HepG2 (cell line): ENCODE results near the gene HIPK2. TPM values are rescaled to one million over a fixed set of nuclear protein-coding genes. Genes with fewer than 3 reads are reported as not detected.

ENCODE experiments used
- ATAC-seq: fragments of 200-7000 bp; cut with Tn5 transposase; 3 replicates; pipeline ENCODE4 v1.9.1; 2020; ENCODE audit warnings: mild to moderate bottlenecking, moderate library complexity
- BruUV-seq: library from RNA; stranded (reverse); fragments of 400-500 nt; replicated peaks from 2 replicates; lab custom pipeline; 2021; lab: Mats Ljungman, UMichigan
- CTCF ChIA-PET: fragments of 300-600 bp; formaldehyde crosslinking; extraction: SDS; loops from one replicate; lab custom pipeline; 2021; ENCODE audit warnings: low total read pairs, inconsistent platforms, low intra/inter-chr PET ratio; lab: Yijun Ruan, JAX
- POLR2A ChIA-PET: fragments of 350-600 bp; sonication (Branson Sonifier 250); formaldehyde crosslinking; loops from one replicate; lab custom pipeline; 2020; ENCODE audit warnings: antibody characterized with exemption, inconsistent platforms; lab: Yijun Ruan, JAX
- DNase-seq: peaks from one replicate; pipeline ENCODE4 v3.0.0-alpha.2; 2015; ENCODE audit warnings: low spot score
- FAIRE-seq: peaks from 3 replicates; lab custom pipeline; 2011; peaks lifted over from hg19 to GRCh38; lab: Jason Lieb, UNC
- H2AFZ ChIP-seq: one replicate; pipeline ENCODE4 v1.6.1; 2011; ENCODE audit warnings: low read length, inconsistent platforms
- H3K27ac ChIP-seq: fragments of 300-600 bp; 3 replicates; pipeline ENCODE4 v1.8.0; 2011; ENCODE audit warnings: mixed run types, mild to moderate bottlenecking, mixed read lengths, low read length, inconsistent platforms; ENCODE audit not compliant: insufficient read depth; ENCODE audit errors: extremely low read length
- H3K27me3 ChIP-seq, 2 experiments: fragments of 200-600 bp in 1 of 2; 2 replicates in 1 of 2; 3 replicates in 1 of 2; pipeline versions ENCODE4 v1.6.0 to v1.8.0; 2011; ENCODE audit warnings: low read length in 2 of 2, mild to moderate bottlenecking in 2 of 2, moderate library complexity in 2 of 2, inconsistent platforms in 1 of 2; ENCODE audit not compliant: insufficient read depth in 2 of 2, control insufficient read depth in 1 of 2
- H3K36me3 ChIP-seq, 2 experiments: fragments of 200-600 bp in 1 of 2; replicated peaks in 1 of 2; 2 replicates in 1 of 2; 3 replicates in 1 of 2; pipeline versions ENCODE4 v1.5.1 to v1.8.0; 2011; ENCODE audit warnings: low read length in 2 of 2, inconsistent platforms in 1 of 2; ENCODE audit not compliant: insufficient read depth in 2 of 2, control insufficient read depth in 1 of 2
- H3K4me1 ChIP-seq: 2 replicates; pipeline ENCODE4 v1.5.1; 2012; ENCODE audit warnings: low read length, inconsistent platforms; ENCODE audit not compliant: insufficient read depth
- H3K4me2 ChIP-seq: 2 replicates; pipeline ENCODE4 v1.6.0; 2011; ENCODE audit warnings: low read depth, low read length, inconsistent platforms
- H3K4me3 ChIP-seq, 3 experiments: fragments of 200-600 bp in 1 of 3; sonication (generic), shearing (Covaris generic) in 1 of 3; replicated peaks in 1 of 3; 2 replicates each; pipeline ENCODE4 v1.5.1; 2011 to 2016; ENCODE audit warnings: low read length in 3 of 3, inconsistent platforms in 2 of 3, low read depth in 2 of 3, mild to moderate bottlenecking in 2 of 3, control low read depth in 1 of 3, mixed read lengths in 1 of 3; ENCODE audit not compliant: insufficient read depth in 1 of 3
- H3K79me2 ChIP-seq: one replicate; pipeline ENCODE4 v1.6.1; 2011; ENCODE audit warnings: low read length, inconsistent platforms; ENCODE audit not compliant: insufficient read depth
- H3K9ac ChIP-seq: 2 replicates; pipeline ENCODE4 v1.6.0; 2011; ENCODE audit warnings: mild to moderate bottlenecking, low read depth, low read length, inconsistent platforms; ENCODE audit not compliant: insufficient read depth
- H3K9me3 ChIP-seq: 2 replicates; pipeline ENCODE4 v1.5.1; 2012; ENCODE audit warnings: mild to moderate bottlenecking, low read length
- H4K20me1 ChIP-seq: 2 replicates; pipeline ENCODE4 v1.6.0; 2011; ENCODE audit warnings: inconsistent platforms, mild to moderate bottlenecking, low read length, moderate library complexity; ENCODE audit not compliant: insufficient read depth
- ARNT ChIP-seq: fragments of 450-650 bp; IDR thresholded peaks from 2 replicates; pipeline ENCODE4 v1.6.1; 2017
- ZNF260 ChIP-seq: sonication (generic); formaldehyde crosslinking; IDR thresholded peaks from 2 replicates; pipeline ENCODE4 v1.4.0; 2020; ENCODE audit warnings: missing genetic modification reagents, low read depth, mild to moderate bottlenecking, borderline replicate concordance
- WGBS: methylation state at CpG from one replicate; pipeline ENCODE4 v1.1.6; 2017; ENCODE audit warnings: low lambda C conversion rate; 5-methylcytosine and 5-hydroxymethylcytosine counted together
- in situ Hi-C: cut with HindIII; loops from 2 replicates; pipeline ENCODE4 v1.10.0; 2017; ENCODE audit warnings: low pct_unique_long_range_greater_than_20kb; ENCODE audit not compliant: extremely low pct_ligation_motif_present
- intact Hi-C: fragments of 100-400 bp; cut with micrococcal nuclease; formaldehyde crosslinking; loops from one replicate; pipeline ENCODE4 v1.10.0; 2022; ENCODE audit not compliant: unreplicated experiment
- polyA plus RNA-seq, 8 experiments: library from polyadenylated mRNA; depleted of rRNA in 3 of 8; stranded (reverse) in 7 of 8; unstranded in 1 of 8; fragments of >200 nt; fragmentation: Illumina TruSeq in 4 of 8; extraction: Trizol in 4 of 8; gene quantifications; 2 replicates each; pipeline versions ENCODE4 v1.2.1 to v1.2.3, GENCODE V29; 2011 to 2016; ENCODE audit warnings: low read depth in 4 of 8, missing spikeins in 1 of 8, mixed read lengths in 1 of 8; ENCODE audit not compliant: insufficient read depth in 1 of 8
- total RNA-seq, 5 experiments: library from RNA; depleted of rRNA; stranded (reverse); fragments of >200 nt; fragmentation: Illumina TruSeq; extraction: Trizol; gene quantifications; 2 replicates each; pipeline ENCODE4 v1.2.3, GENCODE V29; 2016; ENCODE audit warnings: low read depth in 1 of 5
- TF ChIP-seq, protein P1 (sequence below): sonication (generic); formaldehyde crosslinking; IDR thresholded peaks from 2 replicates; pipeline ENCODE4 v1.4.0; 2020; ENCODE audit warnings: mild to moderate bottlenecking, missing genetic modification reagents, borderline replicate concordance

HIPK2 gene
- total and polyA plus RNA-seq, 2 of the 13 experiments (the other 11 are each of a cell fraction or from before 2014, with no cell fraction given): 14.4 to 20.2 TPM

DNA sequence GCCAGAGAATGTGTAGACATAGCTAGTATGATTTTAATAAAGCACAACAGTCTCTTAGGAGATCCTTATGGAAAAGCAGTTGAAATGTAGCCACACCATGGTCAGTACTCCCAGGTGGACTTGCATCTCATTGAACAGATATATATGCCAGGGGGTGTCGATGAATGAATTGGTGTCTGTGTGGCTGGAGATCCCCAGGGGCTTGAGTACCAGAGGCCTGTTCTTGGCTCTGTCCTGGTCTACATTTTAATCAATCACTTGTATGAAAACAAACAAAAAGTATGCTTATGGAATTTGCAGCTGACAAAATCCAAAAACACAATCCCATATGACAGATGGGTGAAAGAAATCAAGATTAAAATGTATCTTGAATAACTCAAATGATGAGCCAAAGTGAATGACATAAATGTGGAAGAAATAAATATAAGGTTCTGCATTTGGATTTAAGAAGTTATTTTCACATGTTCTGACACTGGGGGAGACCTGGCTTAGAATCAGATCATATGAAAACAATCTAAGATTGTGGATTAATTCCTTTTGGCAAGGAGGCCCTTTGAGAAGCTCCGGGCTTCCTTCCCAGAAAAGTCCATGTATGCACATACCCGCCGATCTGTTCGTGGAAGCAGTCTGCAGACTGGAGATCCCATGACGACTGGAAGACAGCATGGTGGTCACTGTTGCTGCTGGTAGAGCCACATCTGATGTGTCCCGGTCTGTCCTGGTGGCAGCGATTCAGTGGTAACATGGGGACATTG is 238.7 kb downstream of the HIPK2 start (continued):
- TF ChIP-seq, protein P1, sequence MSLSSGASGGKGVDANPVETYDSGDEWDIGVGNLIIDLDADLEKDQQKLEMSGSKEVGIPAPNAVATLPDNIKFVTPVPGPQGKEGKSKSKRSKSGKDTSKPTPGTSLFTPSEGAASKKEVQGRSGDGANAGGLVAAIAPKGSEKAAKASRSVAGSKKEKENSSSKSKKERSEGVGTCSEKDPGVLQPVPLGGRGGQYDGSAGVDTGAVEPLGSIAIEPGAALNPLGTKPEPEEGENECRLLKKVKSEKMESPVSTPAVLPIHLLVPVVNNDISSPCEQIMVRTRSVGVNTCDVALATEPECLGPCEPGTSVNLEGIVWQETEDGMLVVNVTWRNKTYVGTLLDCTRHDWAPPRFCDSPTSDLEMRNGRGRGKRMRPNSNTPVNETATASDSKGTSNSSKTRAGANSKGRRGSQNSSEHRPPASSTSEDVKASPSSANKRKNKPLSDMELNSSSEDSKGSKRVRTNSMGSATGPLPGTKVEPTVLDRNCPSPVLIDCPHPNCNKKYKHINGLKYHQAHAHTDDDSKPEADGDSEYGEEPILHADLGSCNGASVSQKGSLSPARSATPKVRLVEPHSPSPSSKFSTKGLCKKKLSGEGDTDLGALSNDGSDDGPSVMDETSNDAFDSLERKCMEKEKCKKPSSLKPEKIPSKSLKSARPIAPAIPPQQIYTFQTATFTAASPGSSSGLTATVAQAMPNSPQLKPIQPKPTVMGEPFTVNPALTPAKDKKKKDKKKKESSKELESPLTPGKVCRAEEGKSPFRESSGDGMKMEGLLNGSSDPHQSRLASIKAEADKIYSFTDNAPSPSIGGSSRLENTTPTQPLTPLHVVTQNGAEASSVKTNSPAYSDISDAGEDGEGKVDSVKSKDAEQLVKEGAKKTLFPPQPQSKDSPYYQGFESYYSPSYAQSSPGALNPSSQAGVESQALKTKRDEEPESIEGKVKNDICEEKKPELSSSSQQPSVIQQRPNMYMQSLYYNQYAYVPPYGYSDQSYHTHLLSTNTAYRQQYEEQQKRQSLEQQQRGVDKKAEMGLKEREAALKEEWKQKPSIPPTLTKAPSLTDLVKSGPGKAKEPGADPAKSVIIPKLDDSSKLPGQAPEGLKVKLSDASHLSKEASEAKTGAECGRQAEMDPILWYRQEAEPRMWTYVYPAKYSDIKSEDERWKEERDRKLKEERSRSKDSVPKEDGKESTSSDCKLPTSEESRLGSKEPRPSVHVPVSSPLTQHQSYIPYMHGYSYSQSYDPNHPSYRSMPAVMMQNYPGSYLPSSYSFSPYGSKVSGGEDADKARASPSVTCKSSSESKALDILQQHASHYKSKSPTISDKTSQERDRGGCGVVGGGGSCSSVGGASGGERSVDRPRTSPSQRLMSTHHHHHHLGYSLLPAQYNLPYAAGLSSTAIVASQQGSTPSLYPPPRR: no peak

DNA sequence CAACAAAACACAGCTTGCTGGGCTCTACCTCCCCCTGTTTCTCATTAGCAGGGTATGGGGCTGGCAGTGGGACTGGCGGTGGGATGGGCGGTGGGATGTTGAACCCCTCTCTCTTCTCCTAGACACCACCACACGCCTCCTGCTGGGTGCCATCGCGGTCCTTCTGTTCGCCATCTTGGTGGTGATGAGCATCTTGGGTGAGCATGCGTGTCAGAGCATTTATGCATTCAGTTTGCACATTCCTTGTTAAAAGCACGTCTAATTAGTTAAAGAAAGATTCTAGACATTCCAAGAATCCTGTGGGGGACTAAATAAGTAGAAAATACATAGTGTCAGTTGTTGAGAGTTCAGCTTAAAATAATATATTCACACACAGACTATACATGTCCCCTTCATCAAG is 241.6 kb downstream of the HIPK2 start:
- Histone ChIP-seq H3K9ac (no peak overlapping the region), H3K4me1 (no peaks in the 10 kb centered on the region), H3K27ac (no peak overlapping the region), H3K36me3 (no peaks in the 10 kb centered on the region), H4K20me1 (no peaks in the 10 kb centered on the region), H3K4me3 (no peak overlapping the region), H3K4me2 (no peak overlapping the region), H3K9me3 (no peaks in the 10 kb centered on the region), H3K27me3 (peaks cover 4 to 61% of the 10 kb centered on the region in 2 experiments; a peak in 3 of 5 replicates), H2AFZ (no peak overlapping the region), H3K79me2 (no peaks in the 10 kb centered on the region)
- intact Hi-C loops (no loop called here), in situ Hi-C loops (no loop called here)
- no TSS peak for BruUV-seq
- DNase-seq (no peak), ATAC-seq (no peak), FAIRE-seq (no peak)
- 44% methylated on average over 6 of the region's 8 CpGs for WGBS
- TF ChIP-seq ARNT: no peak
- TF ChIP-seq ZNF260 (CRISPR knock-in tag): no peak
- ChIA-PET POLR2A (no interaction called here), CTCF (no interaction called here)
